Uterus (tissue), 4 donors: Measurements from ENCODE around the gene UFD1. TPM values are rescaled to one million over a fixed set of nuclear protein-coding genes. Genes with fewer than 3 reads are reported as not detected.

Experiments used
- DNase-seq, 2 donors: peaks; one replicate each; pipeline ENCODE4 v3.0.0-alpha.2; 2019 to 2020
- H3K27ac ChIP-seq, 2 donors: fragments of 200-600 bp; sonication (generic); 1 replicate in 1 of 2; 2 replicates in 1 of 2; pipeline ENCODE4 v1.5.1; 2016 to 2018
- H3K27me3 ChIP-seq, 2 donors: fragments of 200-600 bp; sonication (generic); one replicate each; pipeline ENCODE4 v1.5.1; 2018 to 2019; ENCODE audit warnings: control low read depth in 1 of 2
- H3K36me3 ChIP-seq, 2 donors: fragments of 200-600 bp; sonication (generic); one replicate each; pipeline ENCODE4 v1.5.1; 2019; ENCODE audit warnings: control low read depth in 1 of 2
- H3K4me1 ChIP-seq, 2 donors: fragments of 200-600 bp; sonication (generic); one replicate each; pipeline ENCODE4 v1.5.1; 2018 to 2019; ENCODE audit warnings: control low read depth in 1 of 2
- H3K4me3 ChIP-seq, 2 donors: fragments of 200-600 bp; sonication (generic); 1 replicate in 1 of 2; 2 replicates in 1 of 2; pipeline ENCODE4 v1.5.1; 2018 to 2019; ENCODE audit warnings: mild to moderate bottlenecking in 1 of 2
- H3K9me3 ChIP-seq, 2 donors: fragments of 200-600 bp; sonication (generic); one replicate each; pipeline ENCODE4 v1.5.1; 2019; ENCODE audit warnings: control low read depth in 1 of 2
- CTCF ChIP-seq, 4 experiments: fragments of 200-600 bp in 2 of 4; fragments of 450-650 bp in 2 of 4; sonication (generic) in 2 of 4; IDR thresholded peaks; one replicate each; pipeline ENCODE4 v1.5.1; 2016 to 2019; ENCODE audit warnings: antibody characterized with exemption in 4 of 4, mild to moderate bottlenecking in 2 of 4, moderate library complexity in 1 of 4
- POLR2A ChIP-seq, 2 donors: fragments of 450-650 bp; IDR thresholded peaks; one replicate each; pipeline ENCODE4 v1.6.1; 2016; ENCODE audit warnings: antibody characterized with exemption in 2 of 2, mild to moderate bottlenecking in 1 of 2, moderate library complexity in 1 of 2
- intact Hi-C: fragments of 100-400 bp; cut with DNase I; formaldehyde crosslinking; loops from one replicate; pipeline ENCODE4 v1.15.1; 2023; ENCODE audit warnings: low total_unique reads
- total RNA-seq, 4 donors: library from RNA; depleted of rRNA in 3 of 4; stranded (reverse); fragments of >200 nt in 3 of 4; gene quantifications; one replicate each; pipeline versions ENCODE4 v1.1.0 to v1.2.4, GENCODE V29; 2014 to 2023
- donor health status: DM: yes; HTN: yes; CAD: no.

Gene UFD1
- total RNA-seq, 4 donors from 2014 or later: 30.5 to 55.0 (median 45.7) TPM

- no peaks in the 10 kb centered on the region for H3K9me3 ChIP-seq
- TF ChIP-seq CTCF (IDR thresholded peaks at IDR 0.05) (no peak), POLR2A (IDR thresholded peaks at IDR 0.05) (no peak)
- H3K4me3 ChIP-seq: no peak overlapping the region
- H3K27me3 ChIP-seq: no peaks in the 10 kb centered on the region
- intact Hi-C loops: no loop called here
- no peaks in the 10 kb centered on the region for H3K4me1 ChIP-seq
- no peaks in the 10 kb centered on the region for H3K36me3 ChIP-seq
- no peak overlapping the region for H3K27ac ChIP-seq
- no peak for DNase-seq
Observed at GRCh38 chr22:19461506-19461905, 17.5 kb downstream of the UFD1 start.

GRCh38 chr22:19460036-19460435 is 19.0 kb downstream of the UFD1 start:
- Histone ChIP-seq H3K4me1 (no peaks in the 10 kb centered on the region), H3K4me3 (no peak overlapping the region), H3K27ac (no peak overlapping the region), H3K9me3 (no peaks in the 10 kb centered on the region), H3K36me3 (no peaks in the 10 kb centered on the region), H3K27me3 (no peaks in the 10 kb centered on the region)
- no peak for DNase-seq
- TF ChIP-seq CTCF (IDR thresholded peaks at IDR 0.05) (no peak), POLR2A (IDR thresholded peaks at IDR 0.05) (no peak)
- intact Hi-C loops: no loop called here

- no peaks in the 10 kb centered on the region for H3K4me1 ChIP-seq
- intact Hi-C loops: no loop called here
- H3K4me3 ChIP-seq: no peak overlapping the region
- no peak for DNase-seq
- no peaks in the 10 kb centered on the region for H3K27me3 ChIP-seq
- H3K27ac ChIP-seq: no peak overlapping the region
- TF ChIP-seq CTCF (IDR thresholded peaks at IDR 0.05) (no peak), POLR2A (IDR thresholded peaks at IDR 0.05) (no peak)
- no peaks in the 10 kb centered on the region for H3K36me3 ChIP-seq
- no peaks in the 10 kb centered on the region for H3K9me3 ChIP-seq
Observed at GRCh38 chr22:19457828-19458428, 21.1 kb downstream of the UFD1 start.

- Histone ChIP-seq H3K36me3 (no peaks in the 10 kb centered on the region), H3K9me3 (no peaks in the 10 kb centered on the region), H3K4me3 (no peak overlapping the region), H3K27ac (no peak overlapping the region), H3K27me3 (no peaks in the 10 kb centered on the region), H3K4me1 (no peaks in the 10 kb centered on the region)
- no peak for DNase-seq
- no peak for TF ChIP-seq CTCF (IDR thresholded peaks at IDR 0.05)
- no peak for TF ChIP-seq POLR2A (IDR thresholded peaks at IDR 0.05)
- intact Hi-C loops: no loop called here
Observed at GRCh38 chr22:19456541-19456940, 22.5 kb downstream of the UFD1 start.

- TF ChIP-seq CTCF (IDR thresholded peaks at IDR 0.05) (no peak), POLR2A (IDR thresholded peaks at IDR 0.05) (no peak)
- no peak overlapping the region for H3K4me3 ChIP-seq
- H3K27me3 ChIP-seq: no peaks in the 10 kb centered on the region
- DNase-seq: no peak
- intact Hi-C loops: no loop called here
- H3K27ac ChIP-seq: no peak overlapping the region
- H3K4me1 ChIP-seq: no peaks in the 10 kb centered on the region
- no peaks in the 10 kb centered on the region for H3K9me3 ChIP-seq
- no peaks in the 10 kb centered on the region for H3K36me3 ChIP-seq
Observed at GRCh38 chr22:19455585-19456370, 23.2 kb downstream of the UFD1 start.
